DND-41 (cell line): ENCODE data around the gene TM2D1.

Source experiments
- ATAC-seq: fragments of 200-7000 bp; cut with Tn5 transposase; 3 replicates; pipeline ENCODE4 v1.9.1; 2021; ENCODE audit warnings: low read depth; ENCODE audit not compliant: insufficient read depth
- DNase-seq: peaks from one replicate; pipeline ENCODE4 v3.0.0-alpha.2; 2020
- H2AFZ ChIP-seq: 2 replicates; pipeline ENCODE4 v1.6.0; 2012; ENCODE audit warnings: low read depth, low read length
- H3K27ac ChIP-seq: 2 replicates; pipeline ENCODE4 v1.5.1; 2012; ENCODE audit warnings: low read length, inconsistent platforms
- H3K27me3 ChIP-seq: fragments of 200-600 bp; sonication (generic); 2 replicates; pipeline ENCODE4 v1.6.0; 2012; ENCODE audit warnings: low read length, mild to moderate bottlenecking, inconsistent platforms; ENCODE audit not compliant: insufficient read depth, poor library complexity
- H3K36me3 ChIP-seq: 2 replicates; pipeline ENCODE4 v1.5.1; 2012; ENCODE audit warnings: low read length, inconsistent platforms; ENCODE audit not compliant: insufficient read depth
- H3K4me1 ChIP-seq: 2 replicates; pipeline ENCODE4 v1.5.1; 2012; ENCODE audit warnings: mild to moderate bottlenecking, low read length; ENCODE audit not compliant: insufficient read depth
- H3K4me2 ChIP-seq: 2 replicates; pipeline ENCODE4 v1.6.0; 2012; ENCODE audit warnings: mild to moderate bottlenecking, moderate library complexity, low read length, inconsistent platforms; ENCODE audit not compliant: insufficient read depth
- H3K4me3 ChIP-seq, 2 experiments: fragments of 200-600 bp in 1 of 2; shearing (Covaris generic) in 1 of 2; 2 replicates each; pipeline ENCODE4 v1.5.1; 2012 to 2016; ENCODE audit warnings: inconsistent platforms in 2 of 2, low read length in 2 of 2, mild to moderate bottlenecking in 2 of 2, low read depth in 1 of 2, moderate library complexity in 1 of 2
- H3K79me2 ChIP-seq: 2 replicates; pipeline ENCODE4 v1.6.0; 2012; ENCODE audit warnings: low read length, inconsistent platforms; ENCODE audit not compliant: insufficient read depth
- H3K9ac ChIP-seq: 2 replicates; pipeline ENCODE4 v1.6.0; 2012; ENCODE audit warnings: low read depth, mild to moderate bottlenecking, inconsistent platforms, low read length, moderate library complexity
- H3K9me3 ChIP-seq: 2 replicates; pipeline ENCODE4 v1.5.1; 2012; ENCODE audit warnings: low read length, moderate library complexity, mild to moderate bottlenecking, inconsistent platforms; ENCODE audit not compliant: insufficient read depth, severe bottlenecking
- H4K20me1 ChIP-seq: 2 replicates; pipeline ENCODE4 v1.6.0; 2012; ENCODE audit warnings: low read length; ENCODE audit not compliant: insufficient read depth
- CTCF ChIP-seq: IDR thresholded peaks from 2 replicates; pipeline ENCODE4 v1.5.1; 2012; ENCODE audit warnings: borderline replicate concordance, low read length, moderate library complexity, mild to moderate bottlenecking; ENCODE audit not compliant: poor library complexity, severe bottlenecking; ENCODE audit errors: extremely low read depth
- EZH2 ChIP-seq: IDR thresholded peaks from 3 replicates; pipeline ENCODE4 v1.6.1; 2012; ENCODE audit warnings: borderline replicate concordance, low read depth, mild to moderate bottlenecking, moderate library complexity, low read length, inconsistent platforms; ENCODE audit not compliant: severe bottlenecking

The TM2D1 gene

DNA sequence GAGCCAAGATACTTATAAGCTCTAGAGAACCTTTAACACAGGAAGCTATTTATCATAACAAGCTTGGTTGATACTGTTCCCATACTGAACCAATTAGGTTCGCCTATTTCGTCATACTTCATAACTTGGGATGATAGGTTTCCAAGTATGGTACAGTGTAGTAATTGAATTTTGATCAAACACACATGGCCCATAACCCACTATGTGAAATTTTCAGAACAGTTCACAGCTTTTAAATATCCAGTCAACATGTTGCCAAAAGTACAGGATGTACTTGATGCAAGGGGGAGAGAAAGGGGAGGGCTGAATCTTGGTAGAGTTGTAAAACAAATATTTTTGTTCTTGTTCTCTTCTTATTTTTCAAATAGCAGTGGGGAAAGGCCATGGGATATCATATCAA lies 86.6 kb downstream of the TM2D1 start:
- Histone ChIP-seq H3K36me3 (no peaks in the 10 kb centered on the region), H3K27ac (no peak overlapping the region), H3K27me3 (no peaks in the 10 kb centered on the region), H3K9me3 (no peaks in the 10 kb centered on the region), H3K9ac (no peak overlapping the region), H2AFZ (no peak overlapping the region), H3K79me2 (no peaks in the 10 kb centered on the region), H3K4me3 (no peak overlapping the region), H3K4me1 (no peaks in the 10 kb centered on the region), H4K20me1 (no peaks in the 10 kb centered on the region), H3K4me2 (no peak overlapping the region)
- DNase-seq, result no peak
- no peak for ATAC-seq
- no peak for TF ChIP-seq CTCF
- TF ChIP-seq EZH2, result no peak

- no peaks in the 10 kb centered on the region for H4K20me1 ChIP-seq
- no peak overlapping the region for H3K9ac ChIP-seq
- no peak overlapping the region for H3K4me3 ChIP-seq
- ATAC-seq, result no peak
- no peaks in the 10 kb centered on the region for H3K4me1 ChIP-seq
- no peak overlapping the region for H3K27ac ChIP-seq
- no peaks in the 10 kb centered on the region for H3K36me3 ChIP-seq
- H3K27me3 ChIP-seq, result no peaks in the 10 kb centered on the region
- no peak for TF ChIP-seq EZH2
- TF ChIP-seq CTCF, result no peak
- H2AFZ ChIP-seq, result no peak overlapping the region
- no peak for DNase-seq
- H3K4me2 ChIP-seq, result no peak overlapping the region
- no peaks in the 10 kb centered on the region for H3K79me2 ChIP-seq
- no peaks in the 10 kb centered on the region for H3K9me3 ChIP-seq
Measured at GRCh38 chr1:61637470-61637869, 87.5 kb downstream of the TM2D1 start.

GRCh38 chr1:61636814-61637213 lies 88.1 kb downstream of the TM2D1 start:
- Histone ChIP-seq H3K9me3 (no peaks in the 10 kb centered on the region), H3K36me3 (no peaks in the 10 kb centered on the region), H3K9ac (no peak overlapping the region), H2AFZ (no peak overlapping the region), H3K4me2 (no peak overlapping the region), H3K4me1 (no peaks in the 10 kb centered on the region), H3K79me2 (no peaks in the 10 kb centered on the region), H3K27me3 (no peaks in the 10 kb centered on the region), H3K27ac (no peak overlapping the region), H4K20me1 (no peaks in the 10 kb centered on the region), H3K4me3 (no peak overlapping the region)
- DNase-seq (no peak), ATAC-seq (no peak)
- TF ChIP-seq EZH2, result no peak
- no peak for TF ChIP-seq CTCF

DNA sequence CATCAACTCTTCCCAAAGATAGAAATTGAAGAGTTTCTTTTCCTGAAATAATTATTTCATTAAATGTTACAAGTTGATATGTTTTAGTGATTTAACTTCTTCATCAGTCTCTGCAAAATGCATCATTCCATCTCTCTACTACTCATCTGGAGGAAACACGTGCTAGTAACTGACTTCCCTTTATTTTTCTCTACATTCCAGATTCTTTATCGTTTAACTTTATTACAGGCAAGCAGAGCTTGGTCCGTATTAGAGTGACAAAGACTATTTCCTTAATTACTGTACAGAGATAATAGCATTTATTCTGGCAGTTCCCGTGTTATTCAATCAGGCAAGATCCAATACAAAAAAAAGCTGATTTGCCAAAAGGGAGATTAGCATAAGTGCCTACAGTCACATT lies 88.6 kb downstream of the TM2D1 start:
- TF ChIP-seq CTCF (no peak), EZH2 (no peak)
- no peak overlapping the region for H3K4me2 ChIP-seq
- no peaks in the 10 kb centered on the region for H3K9me3 ChIP-seq

More for the DNA sequence above, 88.6 kb downstream of the TM2D1 start:
- Histone ChIP-seq H3K4me1 (no peaks in the 10 kb centered on the region), H2AFZ (no peak overlapping the region), H3K9ac (no peak overlapping the region), H3K27ac (no peak overlapping the region), H3K4me3 (no peak overlapping the region), H3K79me2 (no peaks in the 10 kb centered on the region), H4K20me1 (no peaks in the 10 kb centered on the region), H3K36me3 (no peaks in the 10 kb centered on the region), H3K27me3 (no peaks in the 10 kb centered on the region)
- ATAC-seq, result no peak
- DNase-seq, result no peak
